HepG2 (cell line): ENCODE data around the gene RGS14. TPM values are rescaled to one million over a fixed set of nuclear protein-coding genes. Genes with fewer than 3 reads are reported as not detected.
A peak's percentile ranks its signal among the peaks of the same experiment; 100 is the strongest.

Source experiments
- BRF2 ChIP-seq: sonication (generic); formaldehyde crosslinking; IDR thresholded peaks from 2 replicates; pipeline ENCODE4 v1.8.1; 2022; ENCODE audit warnings: mild to moderate bottlenecking, missing genetic modification reagents
- ERF ChIP-seq: IDR thresholded peaks from 2 replicates; pipeline ENCODE4 v1.6.1; 2018; ENCODE audit warnings: missing biosample characterization, missing genetic modification reagents
- FLYWCH1 ChIP-seq: sonication (generic); formaldehyde crosslinking; IDR thresholded peaks from 2 replicates; pipeline ENCODE4 v1.8.1; 2023; ENCODE audit warnings: mild to moderate bottlenecking, missing genetic modification reagents
- HNF4A ChIP-seq: sonication (generic); formaldehyde crosslinking; IDR thresholded peaks from 2 replicates; pipeline ENCODE4 v1.4.0; 2020; ENCODE audit warnings: missing genetic modification reagents
- MAFF ChIP-seq: IDR thresholded peaks from 2 replicates; pipeline ENCODE4 v1.6.1; 2011; ENCODE audit warnings: low read depth, low read length, improper control_type of control experiment
- SAP130 ChIP-seq: IDR thresholded peaks from 2 replicates; pipeline ENCODE4 v1.6.1; 2016; ENCODE audit warnings: low read depth
- SOX5 ChIP-seq: IDR thresholded peaks from 2 replicates; pipeline ENCODE4 v1.6.1; 2016; ENCODE audit warnings: borderline replicate concordance
- TOE1 ChIP-seq: sonication (generic); formaldehyde crosslinking; IDR thresholded peaks from 2 replicates; pipeline ENCODE4 v1.4.0; 2020; ENCODE audit warnings: mild to moderate bottlenecking, missing genetic modification reagents
- ZBTB26 ChIP-seq: IDR thresholded peaks from 2 replicates; pipeline ENCODE4 v1.6.1; 2016; ENCODE audit warnings: missing compliant biosample characterization, missing genetic modification reagents, borderline replicate concordance
- ZNF430 ChIP-seq: sonication (generic); formaldehyde crosslinking; IDR thresholded peaks from 2 replicates; pipeline ENCODE4 v1.9.0; 2021; ENCODE audit warnings: mild to moderate bottlenecking, missing genetic modification reagents
- ZNF709 ChIP-seq: sonication (generic); formaldehyde crosslinking; IDR thresholded peaks from 2 replicates; pipeline ENCODE4 v1.5.0; 2020; ENCODE audit warnings: mild to moderate bottlenecking, missing genetic modification reagents
- polyA plus RNA-seq, 8 experiments: library from polyadenylated mRNA; depleted of rRNA in 3 of 8; stranded (reverse) in 7 of 8; unstranded in 1 of 8; fragments of >200 nt; fragmentation: Illumina TruSeq in 4 of 8; extraction: Trizol in 4 of 8; gene quantifications; 2 replicates each; pipeline versions ENCODE4 v1.2.1 to v1.2.3, GENCODE V29; 2011 to 2016; ENCODE audit warnings: low read depth in 4 of 8, missing spikeins in 1 of 8, mixed read lengths in 1 of 8; ENCODE audit not compliant: insufficient read depth in 1 of 8
- total RNA-seq, 5 experiments: library from RNA; depleted of rRNA; stranded (reverse); fragments of >200 nt; fragmentation: Illumina TruSeq; extraction: Trizol; gene quantifications; 2 replicates each; pipeline ENCODE4 v1.2.3, GENCODE V29; 2016; ENCODE audit warnings: low read depth in 1 of 5
- TF ChIP-seq, protein P1 (sequence below): sonication (generic); formaldehyde crosslinking; IDR thresholded peaks from 2 replicates; pipeline ENCODE4 v1.9.0; 2022; ENCODE audit warnings: low read depth, missing genetic modification reagents
- TF ChIP-seq, protein P2 (sequence below): sonication (generic); formaldehyde crosslinking; IDR thresholded peaks from 2 replicates; pipeline ENCODE4 v1.4.0; 2020; ENCODE audit warnings: missing genetic modification reagents, borderline replicate concordance
- TF ChIP-seq, protein P3 (sequence below): sonication (generic); formaldehyde crosslinking; IDR thresholded peaks from 2 replicates; pipeline ENCODE4 v1.4.0; 2020; ENCODE audit warnings: missing genetic modification reagents

RGS14 gene
- total and polyA plus RNA-seq, 2 of the 13 experiments (the other 11 are each of a cell fraction or from before 2014, with no cell fraction given) = 11.1 to 17.2 TPM

DNA sequence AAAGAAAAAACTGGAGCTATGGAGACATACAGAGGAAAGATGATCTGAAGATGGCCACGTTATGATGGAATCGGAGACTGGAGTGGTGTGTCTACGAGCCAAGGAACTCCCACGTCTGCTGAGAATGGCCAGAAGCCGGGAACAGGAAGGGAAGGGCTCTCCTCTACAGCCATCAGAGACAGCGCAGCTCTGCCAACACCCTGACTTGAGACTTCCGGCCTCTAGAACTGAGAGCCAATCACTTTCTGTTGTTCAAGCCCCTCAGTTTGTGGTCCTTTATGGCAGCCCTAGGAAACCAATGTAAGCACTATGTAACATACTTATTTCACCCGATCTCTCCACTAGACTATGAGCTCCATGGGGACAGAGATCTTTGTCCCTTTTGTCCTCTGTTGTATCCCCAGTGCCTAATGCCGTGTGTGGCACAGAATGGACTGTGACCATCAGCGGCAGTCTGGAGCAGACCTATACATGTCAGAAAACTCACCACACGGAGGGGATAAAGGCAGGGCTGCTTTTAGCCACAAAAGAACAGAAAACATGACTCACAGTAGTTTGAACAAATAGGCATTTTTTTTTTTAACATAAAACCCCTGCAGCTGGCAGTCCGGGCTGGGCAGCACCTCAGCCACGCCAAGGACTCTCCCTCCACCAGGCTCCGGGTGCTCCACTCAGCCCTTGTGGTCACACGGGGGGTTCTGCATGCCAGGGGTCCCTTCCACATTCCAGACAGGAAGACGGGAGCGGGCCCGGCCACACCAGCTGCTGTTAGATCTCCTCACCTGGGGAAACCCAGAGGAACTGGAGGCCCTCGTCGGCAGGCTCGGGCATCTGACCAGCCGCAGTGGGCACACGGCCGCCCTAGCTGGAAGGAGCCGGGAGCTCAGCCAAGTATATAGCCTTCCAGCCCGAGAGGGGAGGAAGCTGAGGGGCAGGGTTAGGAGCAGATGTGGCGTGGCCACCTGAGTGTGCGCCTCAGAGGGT, 29.9 kb upstream of the RGS14 start (continued):
- TF ChIP-seq, protein P1, sequence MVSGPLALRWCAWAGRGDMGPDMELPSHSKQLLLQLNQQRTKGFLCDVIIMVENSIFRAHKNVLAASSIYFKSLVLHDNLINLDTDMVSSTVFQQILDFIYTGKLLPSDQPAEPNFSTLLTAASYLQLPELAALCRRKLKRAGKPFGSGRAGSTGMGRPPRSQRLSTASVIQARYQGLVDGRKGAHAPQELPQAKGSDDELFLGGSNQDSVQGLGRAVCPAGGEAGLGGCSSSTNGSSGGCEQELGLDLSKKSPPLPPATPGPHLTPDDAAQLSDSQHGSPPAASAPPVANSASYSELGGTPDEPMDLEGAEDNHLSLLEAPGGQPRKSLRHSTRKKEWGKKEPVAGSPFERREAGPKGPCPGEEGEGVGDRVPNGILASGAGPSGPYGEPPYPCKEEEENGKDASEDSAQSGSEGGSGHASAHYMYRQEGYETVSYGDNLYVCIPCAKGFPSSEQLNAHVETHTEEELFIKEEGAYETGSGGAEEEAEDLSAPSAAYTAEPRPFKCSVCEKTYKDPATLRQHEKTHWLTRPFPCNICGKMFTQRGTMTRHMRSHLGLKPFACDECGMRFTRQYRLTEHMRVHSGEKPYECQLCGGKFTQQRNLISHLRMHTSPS (CRISPR knock-in tag) = peak; percentile 28; the same call in 1 of the 2 replicates
- TF ChIP-seq FLYWCH1 (CRISPR knock-in tag) (no peak), ZNF709 (CRISPR knock-in tag) (no peak), TOE1 (no peak), SOX5 (peak; percentile 54; the same call in 1 of the 2 replicates), BRF2 (CRISPR knock-in tag) (no peak), HNF4A (CRISPR knock-in tag) (peak; percentile 68), ZBTB26 (peak; percentile 70; the same call in 1 of the 2 replicates), SAP130 (0 out of 2 replicates have a peak, but pooled peaks have one; percentile 39), MAFF (no peak), ERF (0 out of 2 replicates have a peak, but pooled peaks have one; percentile 13), ZNF430 (CRISPR knock-in tag) (no peak)
- TF ChIP-seq, protein P2, sequence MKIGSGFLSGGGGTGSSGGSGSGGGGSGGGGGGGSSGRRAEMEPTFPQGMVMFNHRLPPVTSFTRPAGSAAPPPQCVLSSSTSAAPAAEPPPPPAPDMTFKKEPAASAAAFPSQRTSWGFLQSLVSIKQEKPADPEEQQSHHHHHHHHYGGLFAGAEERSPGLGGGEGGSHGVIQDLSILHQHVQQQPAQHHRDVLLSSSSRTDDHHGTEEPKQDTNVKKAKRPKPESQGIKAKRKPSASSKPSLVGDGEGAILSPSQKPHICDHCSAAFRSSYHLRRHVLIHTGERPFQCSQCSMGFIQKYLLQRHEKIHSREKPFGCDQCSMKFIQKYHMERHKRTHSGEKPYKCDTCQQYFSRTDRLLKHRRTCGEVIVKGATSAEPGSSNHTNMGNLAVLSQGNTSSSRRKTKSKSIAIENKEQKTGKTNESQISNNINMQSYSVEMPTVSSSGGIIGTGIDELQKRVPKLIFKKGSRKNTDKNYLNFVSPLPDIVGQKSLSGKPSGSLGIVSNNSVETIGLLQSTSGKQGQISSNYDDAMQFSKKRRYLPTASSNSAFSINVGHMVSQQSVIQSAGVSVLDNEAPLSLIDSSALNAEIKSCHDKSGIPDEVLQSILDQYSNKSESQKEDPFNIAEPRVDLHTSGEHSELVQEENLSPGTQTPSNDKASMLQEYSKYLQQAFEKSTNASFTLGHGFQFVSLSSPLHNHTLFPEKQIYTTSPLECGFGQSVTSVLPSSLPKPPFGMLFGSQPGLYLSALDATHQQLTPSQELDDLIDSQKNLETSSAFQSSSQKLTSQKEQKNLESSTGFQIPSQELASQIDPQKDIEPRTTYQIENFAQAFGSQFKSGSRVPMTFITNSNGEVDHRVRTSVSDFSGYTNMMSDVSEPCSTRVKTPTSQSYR (CRISPR knock-in tag) = no peak
- TF ChIP-seq, protein P3, sequence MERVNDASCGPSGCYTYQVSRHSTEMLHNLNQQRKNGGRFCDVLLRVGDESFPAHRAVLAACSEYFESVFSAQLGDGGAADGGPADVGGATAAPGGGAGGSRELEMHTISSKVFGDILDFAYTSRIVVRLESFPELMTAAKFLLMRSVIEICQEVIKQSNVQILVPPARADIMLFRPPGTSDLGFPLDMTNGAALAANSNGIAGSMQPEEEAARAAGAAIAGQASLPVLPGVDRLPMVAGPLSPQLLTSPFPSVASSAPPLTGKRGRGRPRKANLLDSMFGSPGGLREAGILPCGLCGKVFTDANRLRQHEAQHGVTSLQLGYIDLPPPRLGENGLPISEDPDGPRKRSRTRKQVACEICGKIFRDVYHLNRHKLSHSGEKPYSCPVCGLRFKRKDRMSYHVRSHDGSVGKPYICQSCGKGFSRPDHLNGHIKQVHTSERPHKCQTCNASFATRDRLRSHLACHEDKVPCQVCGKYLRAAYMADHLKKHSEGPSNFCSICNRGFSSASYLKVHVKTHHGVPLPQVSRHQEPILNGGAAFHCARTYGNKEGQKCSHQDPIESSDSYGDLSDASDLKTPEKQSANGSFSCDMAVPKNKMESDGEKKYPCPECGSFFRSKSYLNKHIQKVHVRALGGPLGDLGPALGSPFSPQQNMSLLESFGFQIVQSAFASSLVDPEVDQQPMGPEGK (CRISPR knock-in tag) = 0 out of 2 replicates have a peak, but pooled peaks have one; percentile 19
